BJ (cell line): ENCODE data around the gene PACS1. TPM values are rescaled to one million over a fixed set of nuclear protein-coding genes. Genes with fewer than 3 reads are reported as not detected.

Experiments
- CTCF ChIA-PET: fragments of 350-600 bp; formaldehyde crosslinking; extraction: SDS; loops from one replicate; lab custom pipeline; 2021; ENCODE audit warnings: antibody characterized with exemption, inconsistent platforms; lab: Yijun Ruan, JAX
- POLR2A ChIA-PET: fragments of 300-600 bp; sonication (Branson Sonifier 250); formaldehyde crosslinking; extraction: SDS; loops from one replicate; lab custom pipeline; 2021; ENCODE audit warnings: antibody characterized with exemption; lab: Charles Lee
- DNase-seq: peaks from one replicate; pipeline ENCODE4 v3.0.0-alpha.2; 2011; ENCODE audit warnings: low read depth
- H3K27me3 ChIP-seq: 2 replicates; pipeline ENCODE4 v1.6.0; 2011; ENCODE audit warnings: low read length; ENCODE audit not compliant: control insufficient read depth, insufficient read depth
- H3K36me3 ChIP-seq: 2 replicates; pipeline ENCODE4 v1.5.1; 2011; ENCODE audit warnings: low read length; ENCODE audit not compliant: control insufficient read depth, insufficient read depth
- H3K4me3 ChIP-seq: 2 replicates; pipeline ENCODE4 v1.5.1; 2011; ENCODE audit warnings: low read depth, mild to moderate bottlenecking, control low read depth, low read length
- polyA plus RNA-seq: library from polyadenylated mRNA; depleted of rRNA; stranded (reverse); fragments of >200 nt; gene quantifications from 2 replicates; pipeline ENCODE4 v1.2.3, GENCODE V29; 2011
- TF ChIP-seq, protein P1 (sequence below): IDR thresholded peaks from 2 replicates; pipeline ENCODE4 v1.5.1; 2011; ENCODE audit warnings: low read depth, mild to moderate bottlenecking, control low read depth, inconsistent platforms, low read length, moderate library complexity; ENCODE audit not compliant: insufficient read depth

The PACS1 gene
- polyA plus RNA-seq, 1 experiment, result 34.3 TPM

DNA sequence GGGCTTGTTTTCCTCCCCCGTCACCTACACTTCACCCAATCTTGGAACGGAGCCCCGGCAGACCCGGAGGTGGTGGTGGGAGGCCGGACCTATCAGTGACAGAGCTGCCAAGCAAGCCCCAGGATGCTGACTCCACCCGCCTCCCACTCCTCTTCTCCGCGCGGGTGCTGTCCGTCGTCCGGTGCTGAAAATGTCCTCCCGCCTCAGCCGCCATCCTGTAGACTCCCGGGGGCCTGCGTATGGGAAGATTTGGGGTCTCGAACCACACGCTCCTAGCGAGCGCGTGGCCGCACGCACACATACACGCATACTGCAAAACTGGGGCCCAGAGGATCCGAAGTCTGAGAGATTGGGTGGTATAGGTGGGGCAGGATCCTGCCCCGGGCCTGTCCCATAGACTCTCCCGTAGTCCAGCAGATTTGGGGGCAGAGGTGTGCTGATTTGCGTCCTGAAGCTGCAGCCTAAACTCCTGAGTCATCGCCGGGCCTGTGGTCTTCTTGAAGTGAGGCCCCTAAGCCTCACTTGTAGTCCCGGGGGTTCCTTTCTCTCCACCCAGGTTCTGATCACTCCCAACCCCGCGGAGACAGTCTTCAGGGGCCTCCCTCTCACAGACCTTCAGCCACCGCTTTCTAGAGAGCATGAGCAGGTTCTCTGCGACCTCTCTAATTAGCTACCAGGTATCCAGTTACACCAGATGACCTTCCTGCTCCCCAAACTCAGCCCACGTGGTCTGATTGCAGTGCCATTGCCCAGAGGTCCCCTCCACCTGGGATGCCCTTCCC lies 219.7 kb downstream of the PACS1 start:
- DNase-seq, result no peak
- POLR2A ChIA-PET, result interaction anchor here (0.6 to 1.6 kb wide), 9 partner anchors 7 to 278 kb away, joined by 3 to 18 read pairs (median 6); partner anchors contain the start of gene CD248
- CTCF ChIA-PET, result interaction anchor here (0.9 to 4.5 kb wide), 13 partner anchors 7 to 132 kb away, joined by 3 to 34 read pairs (median 5); partner anchors contain the start of genes NPAS4, RAB1B and RIN1
- Histone ChIP-seq H3K4me3 (peak overlapping the region; percentile 62), H3K36me3 (peaks cover 8% of the 10 kb centered on the region), H3K27me3 (peaks cover 21% of the 10 kb centered on the region)
- TF ChIP-seq, protein P1, sequence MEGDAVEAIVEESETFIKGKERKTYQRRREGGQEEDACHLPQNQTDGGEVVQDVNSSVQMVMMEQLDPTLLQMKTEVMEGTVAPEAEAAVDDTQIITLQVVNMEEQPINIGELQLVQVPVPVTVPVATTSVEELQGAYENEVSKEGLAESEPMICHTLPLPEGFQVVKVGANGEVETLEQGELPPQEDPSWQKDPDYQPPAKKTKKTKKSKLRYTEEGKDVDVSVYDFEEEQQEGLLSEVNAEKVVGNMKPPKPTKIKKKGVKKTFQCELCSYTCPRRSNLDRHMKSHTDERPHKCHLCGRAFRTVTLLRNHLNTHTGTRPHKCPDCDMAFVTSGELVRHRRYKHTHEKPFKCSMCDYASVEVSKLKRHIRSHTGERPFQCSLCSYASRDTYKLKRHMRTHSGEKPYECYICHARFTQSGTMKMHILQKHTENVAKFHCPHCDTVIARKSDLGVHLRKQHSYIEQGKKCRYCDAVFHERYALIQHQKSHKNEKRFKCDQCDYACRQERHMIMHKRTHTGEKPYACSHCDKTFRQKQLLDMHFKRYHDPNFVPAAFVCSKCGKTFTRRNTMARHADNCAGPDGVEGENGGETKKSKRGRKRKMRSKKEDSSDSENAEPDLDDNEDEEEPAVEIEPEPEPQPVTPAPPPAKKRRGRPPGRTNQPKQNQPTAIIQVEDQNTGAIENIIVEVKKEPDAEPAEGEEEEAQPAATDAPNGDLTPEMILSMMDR, result no peak

DNA sequence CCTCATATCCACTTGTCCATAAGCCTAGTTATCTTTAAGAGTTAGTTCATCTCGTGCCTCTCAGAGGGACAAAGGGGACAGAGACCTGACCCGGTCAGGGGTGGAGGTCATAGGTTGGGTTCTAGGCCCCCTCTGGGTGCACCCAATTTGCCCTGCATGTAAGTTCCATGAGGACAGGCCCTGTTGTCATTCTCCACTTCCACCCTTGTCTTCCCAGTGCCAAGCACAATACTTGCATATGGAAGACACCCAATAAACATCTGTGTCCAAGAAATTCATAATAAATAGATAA lies 220.2 kb downstream of the PACS1 start:
- TF ChIP-seq, protein P1, result no peak
- Histone ChIP-seq H3K27me3 (peaks cover 21% of the 10 kb centered on the region), H3K4me3 (no peak overlapping the region), H3K36me3 (peaks cover 6% of the 10 kb centered on the region)
- CTCF ChIA-PET, result interaction anchor here (1.1 to 4.5 kb wide), 3 partner anchors 8 to 22 kb away, joined by 3 to 34 read pairs (median 6); no protein-coding TSS in a partner anchor
- no peak for DNase-seq
- POLR2A ChIA-PET, result no interaction called here

DNA sequence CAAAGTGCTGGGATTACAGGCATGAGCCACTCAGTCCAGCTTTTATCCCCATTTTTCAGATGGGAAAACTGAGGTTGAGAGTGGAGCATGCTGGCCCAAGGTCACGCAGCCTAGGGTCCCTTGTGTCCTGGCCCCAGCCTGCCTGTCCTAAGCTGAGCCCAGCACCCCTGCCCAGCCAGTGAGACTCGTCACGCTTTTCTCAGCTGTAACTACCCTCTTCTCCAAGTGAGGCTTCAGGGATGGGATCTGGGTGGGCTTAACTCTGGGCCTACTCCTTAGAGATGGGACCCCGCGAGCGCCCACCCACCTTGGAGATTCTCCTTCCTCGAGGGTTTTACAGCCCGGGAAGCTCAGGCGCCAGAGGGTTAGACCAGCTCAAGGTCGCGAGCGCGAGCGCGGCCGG lies 221.2 kb downstream of the PACS1 start:
- TF ChIP-seq, protein P1, result no peak
- H3K36me3 ChIP-seq, result no peaks in the 10 kb centered on the region
- H3K27me3 ChIP-seq, result peaks cover 23% of the 10 kb centered on the region
- no peak for DNase-seq
- ChIA-PET POLR2A (interaction anchor here (0.6 kb wide), 1 partner anchor 21 kb away, joined by 5 read pairs; no protein-coding TSS in a partner anchor), CTCF (interaction anchor here (1.2 to 4.5 kb wide), 4 partner anchors 9 to 98 kb away, joined by 3 to 34 read pairs (median 6); no protein-coding TSS in a partner anchor)
- H3K4me3 ChIP-seq, result no peak overlapping the region

DNA sequence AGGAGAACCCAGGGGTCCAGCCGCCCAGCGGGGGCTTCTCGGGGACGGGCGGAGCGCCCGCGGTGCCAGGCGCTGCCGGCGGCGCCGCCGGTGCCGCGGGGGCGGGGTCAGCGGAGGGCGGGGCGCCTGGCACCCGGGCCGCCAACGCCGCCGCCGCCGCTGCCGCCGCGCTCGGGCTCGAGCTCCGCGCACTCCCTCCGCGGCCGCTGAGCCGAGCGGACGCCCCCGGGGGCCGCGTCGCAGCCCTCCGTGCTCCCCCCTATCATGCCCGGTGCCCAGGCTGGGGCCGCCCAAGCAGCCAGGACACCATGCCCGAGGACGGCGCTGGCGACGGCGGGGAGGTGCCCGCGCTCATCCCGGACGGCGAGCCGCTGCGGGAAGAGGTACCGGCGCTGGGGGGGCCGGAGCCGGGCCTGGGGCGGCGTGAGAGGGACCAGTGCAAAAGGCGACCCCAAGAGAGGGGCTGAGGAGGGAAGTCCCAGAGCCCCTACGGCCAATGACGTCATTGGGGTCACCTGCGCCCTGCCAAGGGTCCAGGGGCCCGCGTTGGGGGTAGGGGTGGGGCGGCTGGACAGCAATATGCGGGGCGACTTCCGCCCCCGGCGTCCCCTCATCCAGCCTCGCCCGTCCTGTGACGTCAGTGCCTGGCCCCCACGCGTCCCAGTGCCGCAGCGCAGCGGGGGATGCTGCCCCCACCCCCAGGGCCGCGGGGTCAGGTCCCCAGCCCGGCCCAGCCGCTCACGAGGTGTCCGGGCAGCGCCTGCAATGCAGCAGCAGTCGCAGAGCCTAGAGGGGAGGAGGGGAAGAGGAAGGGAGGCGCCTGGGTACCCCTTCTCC lies 221.9 kb downstream of the PACS1 start, which contains the start of gene TMEM151A:
TMEM151A (plus strand) TSS at position 189 of the 837 bp plus-strand sequence; CDS start at position 309, 120 bp downstream.
- Histone ChIP-seq H3K36me3 (no peaks in the 10 kb centered on the region), H3K4me3 (peak within 1 kb of the TSS; percentile 25), H3K27me3 (peaks cover 23% of the 10 kb centered on the region)
- DNase-seq, result no peak
- CTCF ChIA-PET, result interaction anchor here (1.2 to 4.5 kb wide), 3 partner anchors 20 to 97 kb away, joined by 3 to 34 read pairs (median 5); no protein-coding TSS in a partner anchor
- TF ChIP-seq, protein P1, result no peak
- POLR2A ChIA-PET, result interaction anchor here (0.6 kb wide), 1 partner anchor 21 kb away, joined by 5 read pairs; no protein-coding TSS in a partner anchor
